Psoas muscle (tissue), 8 donors: ENCODE data around the gene NKX3-2. TPM values are rescaled to one million over a fixed set of nuclear protein-coding genes. Genes with fewer than 3 reads are reported as not detected.

Experiments
- ATAC-seq, 4 donors: fragments of 200-7000 bp; cut with Tn5 transposase; one replicate each; pipeline ENCODE4 v1.9.1; 2020; ENCODE audit warnings: moderate library complexity in 3 of 4, mild to moderate bottlenecking in 2 of 4
- DNase-seq, 2 donors: peaks; one replicate each; pipeline ENCODE4 v3.0.0-alpha.2; 2020
- H3K27ac ChIP-seq: fragments of 200-600 bp; one replicate; pipeline ENCODE4 v1.8.0; 2022
- H3K27me3 ChIP-seq, 3 donors: fragments of 200-600 bp in 1 of 3; one replicate each; pipeline versions ENCODE4 v1.6.1 to v1.8.0; 2013 to 2022; ENCODE audit warnings: low read length in 2 of 3, mild to moderate bottlenecking in 2 of 3, moderate library complexity in 1 of 3; ENCODE audit not compliant: insufficient read depth in 3 of 3
- H3K36me3 ChIP-seq, 2 donors: fragments of 200-600 bp in 1 of 2; one replicate each; pipeline versions ENCODE4 v1.6.1 to v1.8.0; 2013 to 2022; ENCODE audit warnings: low read depth in 1 of 2, mild to moderate bottlenecking in 1 of 2, moderate library complexity in 1 of 2; ENCODE audit not compliant: insufficient read depth in 1 of 2
- H3K4me1 ChIP-seq: fragments of 200-600 bp; one replicate; pipeline ENCODE4 v1.8.0; 2022
- H3K4me3 ChIP-seq: fragments of 200-600 bp; one replicate; pipeline ENCODE4 v1.8.0; 2022; ENCODE audit warnings: mild to moderate bottlenecking
- H3K9me3 ChIP-seq: fragments of 200-600 bp; one replicate; pipeline ENCODE4 v1.8.0; 2022
- CTCF ChIP-seq: fragments of 200-600 bp; IDR thresholded peaks from one replicate; pipeline ENCODE4 v1.8.0; 2022; ENCODE audit warnings: antibody characterized with exemption
- WGBS, 3 donors: extraction: QIAGEN DNeasy Blood & Tissue Kit; methylation state at CpG; one replicate each; pipeline versions ENCODE4 v1.1.6 to v1.1.7; 2013; 5-methylcytosine and 5-hydroxymethylcytosine counted together
- intact Hi-C, 2 donors: fragments of 100-400 bp; cut with DNase I; formaldehyde crosslinking; loops; one replicate each; pipeline versions ENCODE4 v1.11.0 to v1.14.2; 2022
- long read RNA-seq, 2 donors: library from polyadenylated mRNA; unstranded; transcript quantifications; one replicate each; pipeline ENCODE4 v2.0.0, GENCODE V29; 2021
- polyA plus RNA-seq, 3 donors: library from polyadenylated mRNA; stranded (reverse); fragments of 200-250 nt; gene quantifications; one replicate each; pipeline ENCODE4 v1.2.3, GENCODE V29; 2013
- total RNA-seq, 4 donors: library from RNA; stranded (reverse); fragmentation: NEBNext Ultra II Directional in 2 of 4; extraction: Animal tissue kit (Norgen Biotek cat#: 25700) in 2 of 4; gene quantifications; one replicate each; pipeline versions ENCODE4 v1.2.1 to v1.2.4, GENCODE V29; 2021 to 2023
- donor health status: healthy with polysubstance abuse.
- donor health status: DM: no; HTN: no; CAD: no; lungs with moderate emphysema.
- donor health status: Bipolar disorder and iron deficiency.
- donor health status: healthy.
- donor health status: DM: yes; HTN: yes; CAD: no.
- donor health status: DM: no; HTN: no; CAD: no.
- donor health status: DM: no; HTN: no; CAD: no.
- donor health status: DM: yes; HTN: yes; CAD: no.

NKX3-2 gene
- total RNA-seq (under 1 TPM in 1 of 4 donors, not detected in 3; 0.08 TPM), polyA plus RNA-seq (under 1 TPM in 1 of 3 donors, not detected in 2; 0.01 TPM)
- long read RNA-seq, donor 1, result 0 reads
- long read RNA-seq, donor 2, result 0 reads

- H3K4me3 ChIP-seq, result peak within 1 kb of the TSS; percentile 68
- no peaks in the 10 kb centered on the region for H3K36me3 ChIP-seq
- H3K4me1 ChIP-seq, result peaks cover 10% of the 10 kb centered on the region
- H3K27ac ChIP-seq, result no peak within 1 kb of the TSS
- TF ChIP-seq CTCF, result no peak
- intact Hi-C loops, result no loop called here
- DNase-seq (no peak), ATAC-seq (peak in 2 of 4 donors; percentile 35 to 48)
- H3K9me3 ChIP-seq, result no peaks in the 10 kb centered on the region
- 1 to 2% (median 2%) methylated on average over 48 to 96 of the region's 96 CpGs for WGBS, 3 donors
- H3K27me3 ChIP-seq, result peaks cover 0 to 100% (median 63%) of the 10 kb centered on the region in 3 donors
These were observed at the start of gene NKX3-2 for GRCh38 chr4:13543839-13544605. Gene NKX3-2, minus strand, starts transcription at chr4:13544508. Its CDS starts 94 bp downstream, at chr4:13544414.

- Histone ChIP-seq H3K27me3 (no peaks in the 10 kb centered on the region), H3K27ac (no peak overlapping the region), H3K36me3 (peaks cover 6 to 100% of the 10 kb centered on the region in 2 donors), H3K4me1 (no peaks in the 10 kb centered on the region), H3K4me3 (no peak overlapping the region), H3K9me3 (no peaks in the 10 kb centered on the region)
- no peak for ATAC-seq
- TF ChIP-seq CTCF, result no peak
- WGBS, 3 donors, result 92 to 94% (median 94%) methylated on average over 4 of the region's 4 CpGs
- intact Hi-C loops, result no loop called here
- DNase-seq, result no peak
These were observed 47.9 kb upstream of the NKX3-2 start for GRCh38 chr4:13592220-13592619.

GRCh38 chr4:13590766-13591165, 46.5 kb upstream of the NKX3-2 start:
- H3K9me3 ChIP-seq, result no peaks in the 10 kb centered on the region
- no peak for TF ChIP-seq CTCF
- DNase-seq (no peak), ATAC-seq (no peak)
- H3K27me3 ChIP-seq, result no peaks in the 10 kb centered on the region
- WGBS, 3 donors, result 28 to 52% (median 32%) methylated on average over 2 of the region's 2 CpGs
- no peak overlapping the region for H3K27ac ChIP-seq
- H3K36me3 ChIP-seq, result peaks cover 9 to 100% of the 10 kb centered on the region in 2 donors
- intact Hi-C loops, result no loop called here
- no peaks in the 10 kb centered on the region for H3K4me1 ChIP-seq
- H3K4me3 ChIP-seq, result no peak overlapping the region

GRCh38 chr4:13588954-13589353, 44.6 kb upstream of the NKX3-2 start:
- TF ChIP-seq CTCF, result no peak
- H3K27me3 ChIP-seq, result no peaks in the 10 kb centered on the region
- ATAC-seq (no peak), DNase-seq (no peak)
- intact Hi-C loops, result no loop called here
- H3K9me3 ChIP-seq, result no peaks in the 10 kb centered on the region
- H3K36me3 ChIP-seq, result peaks cover 5 to 98% of the 10 kb centered on the region in 2 donors
- no peaks in the 10 kb centered on the region for H3K4me1 ChIP-seq
- no peak overlapping the region for H3K4me3 ChIP-seq
- no peak overlapping the region for H3K27ac ChIP-seq
